NCI-H69 (cell line): ENCODE results near the gene C11orf16.
"Not testable (repeated sequence)": the region's sequence is repeated elsewhere in the genome, so short reads cannot be mapped to it uniquely, and the experiment has no call there.

Experiments
- DNase-seq: peaks from one replicate; lab custom pipeline; 2025; lab: John Stamatoyannopoulos, UW

C11orf16 gene

GRCh38 chr11:8932564-8933180 lies at the start of gene C11orf16:
C11orf16 (minus strand) TSS chr11:8932947; CDS start chr11:8932308, 639 bp downstream.
- DNase-seq, result peak; percentile 93

GRCh38 chr11:8980485-8980884 lies 47.7 kb upstream of the C11orf16 start:
- DNase-seq, result no peak

GRCh38 chr11:8979365-8979764 lies 46.6 kb upstream of the C11orf16 start:
- not testable (repeated sequence) for DNase-seq

- DNase-seq, result no peak
Observed at GRCh38 chr11:8973121-8973520, 40.4 kb upstream of the C11orf16 start.

GRCh38 chr11:8971924-8972316 lies 39.2 kb upstream of the C11orf16 start:
- no peak for DNase-seq

GRCh38 chr11:8971196-8971923 lies 38.6 kb upstream of the C11orf16 start:
- DNase-seq, result no peak

- no peak for DNase-seq
Observed at GRCh38 chr11:8967184-8967583, 34.4 kb upstream of the C11orf16 start.

GRCh38 chr11:8964324-8965320 lies 31.9 kb upstream of the C11orf16 start, which contains the start of gene TMEM9B:
TMEM9B (minus strand) TSS chr11:8964442; CDS start chr11:8964313, 129 bp downstream.
- peak; percentile 95 for DNase-seq

- peak; percentile 94 for DNase-seq
Observed at GRCh38 chr11:8963569-8964323, 31.0 kb upstream of the C11orf16 start.

GRCh38 chr11:8962841-8963240 lies 30.1 kb upstream of the C11orf16 start:
- no peak for DNase-seq

GRCh38 chr11:8961401-8961800 lies 28.7 kb upstream of the C11orf16 start:
- DNase-seq, result no peak

GRCh38 chr11:8959546-8960166 lies 26.9 kb upstream of the C11orf16 start:
- DNase-seq, result peak; percentile 83

GRCh38 chr11:8956860-8957259 lies 24.1 kb upstream of the C11orf16 start:
- no peak for DNase-seq

GRCh38 chr11:8948886-8949285 lies 16.1 kb upstream of the C11orf16 start:
- no peak for DNase-seq

- no peak for DNase-seq
Observed at GRCh38 chr11:8947230-8947943, 14.6 kb upstream of the C11orf16 start.

GRCh38 chr11:8942518-8943066 lies 9.8 kb upstream of the C11orf16 start, which contains the start of gene ASCL3:
ASCL3 (minus strand) TSS chr11:8943016; CDS start chr11:8938161, 4,855 bp downstream.
- no peak for DNase-seq

- DNase-seq, result no peak
Observed at GRCh38 chr11:8941341-8942103, 8.8 kb upstream of the C11orf16 start.

GRCh38 chr11:8937659-8938058 lies 4.9 kb upstream of the C11orf16 start:
- no peak for DNase-seq

- no peak for DNase-seq
Observed at GRCh38 chr11:8937159-8937558, 4.4 kb upstream of the C11orf16 start.
